HepG2 (cell line): Measurements from ENCODE around the gene CYB5R3. TPM values are rescaled to one million over a fixed set of nuclear protein-coding genes. Genes with fewer than 3 reads are reported as not detected.

Experiments
- FOXM1 ChIP-seq: sonication (generic); formaldehyde crosslinking; IDR thresholded peaks from 2 replicates; pipeline ENCODE4 v1.5.0; 2020; ENCODE audit warnings: missing genetic modification reagents
- GTF3A ChIP-seq: sonication (generic); formaldehyde crosslinking; conservative IDR thresholded peaks from 2 replicates; pipeline ENCODE4 v1.4.0; 2020; ENCODE audit warnings: mild to moderate bottlenecking, missing genetic modification reagents
- HDAC2 ChIP-seq: sonication (generic); formaldehyde crosslinking; IDR thresholded peaks from 2 replicates; pipeline ENCODE4 v1.4.0; 2020; ENCODE audit warnings: missing genetic modification reagents
- HDAC6 ChIP-seq: fragments of 200-600 bp; sonication (generic); IDR thresholded peaks from 2 replicates; pipeline ENCODE4 v1.7.0; 2017; ENCODE audit warnings: mild to moderate bottlenecking, antibody characterized with exemption, low read length, low read depth
- HNF4A ChIP-seq: sonication (generic); formaldehyde crosslinking; IDR thresholded peaks from 2 replicates; pipeline ENCODE4 v1.4.0; 2020; ENCODE audit warnings: missing genetic modification reagents
- HOMEZ ChIP-seq: IDR thresholded peaks from 2 replicates; pipeline ENCODE4 v1.6.1; 2016; ENCODE audit warnings: low read depth
- HOXA5 ChIP-seq: sonication (generic); formaldehyde crosslinking; IDR thresholded peaks from 2 replicates; pipeline ENCODE4 v1.4.0; 2020; ENCODE audit warnings: missing genetic modification reagents
- IKZF4 ChIP-seq: sonication (generic); formaldehyde crosslinking; IDR thresholded peaks from 2 replicates; pipeline ENCODE4 v1.5.1; 2020; ENCODE audit warnings: borderline replicate concordance, mild to moderate bottlenecking, low read depth, missing genetic modification reagents; ENCODE audit errors: not compliant biosample characterization
- IKZF5 ChIP-seq: IDR thresholded peaks from 2 replicates; pipeline ENCODE4 v1.6.1; 2018; ENCODE audit warnings: missing genetic modification reagents, mild to moderate bottlenecking, missing compliant biosample characterization
- JDP2 ChIP-seq: sonication (generic); formaldehyde crosslinking; IDR thresholded peaks from 2 replicates; pipeline ENCODE4 v1.8.1; 2022; ENCODE audit warnings: missing genetic modification reagents, borderline replicate concordance
- MBD4 ChIP-seq: IDR thresholded peaks from 2 replicates; pipeline ENCODE4 v1.6.1; 2012; ENCODE audit warnings: low read length, inconsistent platforms, borderline replicate concordance
- MXD1 ChIP-seq: sonication (generic); formaldehyde crosslinking; IDR thresholded peaks from 2 replicates; pipeline ENCODE4 v1.4.0; 2020; ENCODE audit warnings: mild to moderate bottlenecking, missing genetic modification reagents
- MXD3 ChIP-seq: IDR thresholded peaks from 2 replicates; pipeline ENCODE4 v1.6.1; 2016; ENCODE audit warnings: mild to moderate bottlenecking, missing biosample characterization, missing genetic modification reagents
- PTBP1 ChIP-seq: fragments of 200-400 bp; formaldehyde crosslinking; IDR thresholded peaks from 2 replicates; pipeline ENCODE4 v1.6.1; 2018; ENCODE audit warnings: low read length, low read depth; ENCODE audit not compliant: poor library complexity, severe bottlenecking
- SOX5 ChIP-seq: IDR thresholded peaks from 2 replicates; pipeline ENCODE4 v1.6.1; 2016; ENCODE audit warnings: borderline replicate concordance
- ZFP36 ChIP-seq: fragments of 150-350 bp; IDR thresholded peaks from 2 replicates; pipeline ENCODE4 v1.6.1; 2018; ENCODE audit warnings: borderline replicate concordance, low read length, low read depth; ENCODE audit not compliant: partially characterized antibody
- ZKSCAN1 ChIP-seq: fragments of 150-350 bp; IDR thresholded peaks from 2 replicates; pipeline ENCODE4 v1.6.1; 2014; ENCODE audit warnings: low read length
- ZNF232 ChIP-seq: sonication (generic); formaldehyde crosslinking; IDR thresholded peaks from 2 replicates; pipeline ENCODE4 v1.4.0; 2020; ENCODE audit warnings: missing genetic modification reagents, borderline replicate concordance
- ZNF512B ChIP-seq: sonication (generic); formaldehyde crosslinking; IDR thresholded peaks from 2 replicates; pipeline ENCODE4 v1.5.1; 2020; ENCODE audit warnings: missing genetic modification reagents, mild to moderate bottlenecking, borderline replicate concordance
- ZNF792 ChIP-seq: IDR thresholded peaks from 2 replicates; pipeline ENCODE4 v1.6.1; 2016
- ZNF841 ChIP-seq: sonication (generic); formaldehyde crosslinking; IDR thresholded peaks from 2 replicates; pipeline ENCODE4 v1.8.1; 2023; ENCODE audit warnings: missing genetic modification reagents, borderline replicate concordance
- ZZZ3 ChIP-seq: sonication (generic); formaldehyde crosslinking; IDR thresholded peaks from 2 replicates; pipeline ENCODE4 v1.4.0; 2020; ENCODE audit warnings: missing genetic modification reagents, mild to moderate bottlenecking, borderline replicate concordance
- polyA plus RNA-seq, 8 experiments: library from polyadenylated mRNA; depleted of rRNA in 3 of 8; stranded (reverse) in 7 of 8; unstranded in 1 of 8; fragments of >200 nt; fragmentation: Illumina TruSeq in 4 of 8; extraction: Trizol in 4 of 8; gene quantifications; 2 replicates each; pipeline versions ENCODE4 v1.2.1 to v1.2.3, GENCODE V29; 2011 to 2016; ENCODE audit warnings: low read depth in 4 of 8, missing spikeins in 1 of 8, mixed read lengths in 1 of 8; ENCODE audit not compliant: insufficient read depth in 1 of 8
- total RNA-seq, 5 experiments: library from RNA; depleted of rRNA; stranded (reverse); fragments of >200 nt; fragmentation: Illumina TruSeq; extraction: Trizol; gene quantifications; 2 replicates each; pipeline ENCODE4 v1.2.3, GENCODE V29; 2016; ENCODE audit warnings: low read depth in 1 of 5

The CYB5R3 gene
- total and polyA plus RNA-seq, 2 of the 13 experiments (the other 11 are each of a cell fraction or from before 2014, with no cell fraction given): 32.4 to 305 TPM

DNA sequence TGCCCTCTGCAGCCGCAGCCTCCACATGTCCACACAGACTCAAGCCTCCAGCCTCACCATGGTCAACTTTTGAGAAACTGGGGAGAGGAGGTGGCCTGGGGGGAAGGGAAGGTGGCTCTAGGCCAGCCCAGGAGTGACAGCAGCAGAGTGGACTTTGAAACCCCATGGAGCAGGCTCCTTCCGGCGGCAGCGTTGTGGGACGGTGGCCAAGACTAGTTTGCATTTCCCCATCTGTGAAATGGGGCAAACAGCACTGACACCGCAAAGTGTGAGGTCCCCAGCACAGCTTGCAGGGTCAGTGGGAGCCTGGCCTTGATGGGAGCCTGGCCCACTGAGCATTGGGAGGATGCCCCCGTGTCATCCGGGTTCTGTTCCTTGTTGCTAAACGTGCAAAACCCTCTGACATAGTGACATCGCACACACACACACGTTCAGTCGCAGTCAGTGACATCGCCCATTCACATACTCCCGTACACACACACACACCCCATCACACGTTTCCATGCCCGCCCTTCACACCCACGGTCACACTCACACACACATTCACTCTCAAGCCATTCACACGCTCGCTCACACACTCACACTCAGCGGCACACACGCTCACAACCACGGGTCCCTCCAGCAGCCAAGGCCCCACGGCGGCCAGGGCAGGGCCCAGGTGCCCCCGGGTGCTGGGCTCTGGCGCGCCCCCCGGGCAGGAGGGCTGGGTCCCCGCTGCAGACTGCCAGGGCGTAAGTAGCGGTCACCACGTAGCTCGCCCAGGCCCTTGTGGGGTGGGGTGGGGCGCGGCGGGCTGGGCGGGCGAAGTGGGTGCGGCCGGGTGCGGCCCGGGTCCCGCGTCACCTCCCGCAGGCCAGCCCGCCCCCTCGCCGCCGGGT is 585 bp downstream of the CYB5R3 start (continued):
- TF ChIP-seq ZNF512B (CRISPR knock-in tag) (no peak), JDP2 (no peak), ZKSCAN1 (no peak), GTF3A (CRISPR knock-in tag) (no peak), HNF4A (CRISPR knock-in tag) (peak; percentile 97), HOMEZ (CRISPR knock-in tag) (peak; percentile 65; the same call in 1 of the 2 replicates), MBD4 (no peak), PTBP1 (peak; percentile 60), SOX5 (CRISPR knock-in tag) (peak; percentile 74), MXD3 (CRISPR knock-in tag) (peak; percentile 34), MXD1 (CRISPR knock-in tag) (no peak), ZNF792 (CRISPR knock-in tag) (peak; percentile 90), HDAC6 (no peak), ZNF232 (CRISPR knock-in tag) (peak; percentile 62; the same call in 1 of the 2 replicates), ZFP36 (no peak), ZNF841 (CRISPR knock-in tag) (no peak), FOXM1 (CRISPR knock-in tag) (no peak), IKZF4 (CRISPR knock-in tag) (peak; percentile 73), HOXA5 (peak; percentile 38; the same call in 1 of the 2 replicates), ZZZ3 (CRISPR knock-in tag) (no peak), IKZF5 (peak; percentile 60; the same call in 1 of the 2 replicates), HDAC2 (CRISPR knock-in tag) (peak; percentile 92)
